ENCODE measurements around the gene DIPK1C. TPM values are rescaled to one million over a fixed set of nuclear protein-coding genes. Genes with fewer than 3 reads are reported as not detected.

DIPK1C gene
- total and polyA plus RNA-seq, 9 donors = 6.1 to 18.1 (median 13.2) TPM

GRCh38 chr18:74396171-74397169, 60.6 kb downstream of the DIPK1C start:
- peaks cover 3% of the 10 kb centered on the region for H3K27me3 ChIP-seq (ENCODE audit: control insufficient read depth, insufficient read depth, low read length)
- WGBS (ENCODE audit: insufficient coverage) = 17% methylated on average over 10 of the region's 16 CpGs
- peak; percentile 95 for DNase-seq
- H3K4me1 ChIP-seq (ENCODE audit: control insufficient read depth, insufficient read depth, low read length) = peaks cover 30% of the 10 kb centered on the region
- H3K4me3 ChIP-seq (ENCODE audit: low read length) = no peak overlapping the region
- H3K36me3 ChIP-seq (ENCODE audit: control insufficient read depth, insufficient read depth, low read length) = no peaks in the 10 kb centered on the region
- H3K27ac ChIP-seq (ENCODE audit: low read length) = peak overlapping the region; percentile 42
- H3K9me3 ChIP-seq (replicated peaks; ENCODE audit: control insufficient read depth, low read depth, low read length) = no peaks in the 10 kb centered on the region

DNA sequence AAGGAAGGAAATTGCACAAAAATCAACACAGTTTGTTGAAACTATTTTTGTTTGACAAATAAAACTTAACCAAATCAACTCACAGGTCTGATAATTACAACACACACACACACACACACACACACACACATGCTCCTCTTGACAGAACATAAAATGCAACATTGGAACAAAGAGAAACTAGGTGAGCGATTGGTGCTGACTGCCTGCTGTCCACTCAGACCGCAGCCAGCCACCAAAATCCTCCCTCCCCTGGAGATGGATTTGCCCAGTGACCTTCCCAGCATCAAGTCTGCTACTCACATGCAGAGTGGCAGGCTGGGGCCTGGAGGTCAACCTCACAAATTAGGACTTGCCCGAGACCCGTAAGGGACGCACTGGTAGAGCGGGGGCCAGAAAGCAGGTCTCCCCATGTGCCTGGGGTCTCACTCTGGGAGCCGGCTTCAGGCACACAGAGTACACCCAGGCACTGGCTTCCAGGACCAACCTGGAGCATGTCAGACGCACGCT, 61.4 kb downstream of the DIPK1C start:
- 64% methylated on average over 5 of the region's 9 CpGs for whole genome bisulfite sequencing (ENCODE audit: insufficient coverage)

GRCh38 chr18:74395006-74395405, 62.1 kb downstream of the DIPK1C start:
- Histone ChIP-seq H3K27me3 (ENCODE audit: control insufficient read depth, insufficient read depth, low read length) (peaks cover 3% of the 10 kb centered on the region), H3K4me3 (ENCODE audit: low read length) (no peak overlapping the region), H3K27ac (ENCODE audit: low read length) (no peak overlapping the region), H3K9me3 (replicated peaks; ENCODE audit: control insufficient read depth, low read depth, low read length) (no peaks in the 10 kb centered on the region), H3K36me3 (ENCODE audit: control insufficient read depth, insufficient read depth, low read length) (no peaks in the 10 kb centered on the region), H3K4me1 (ENCODE audit: control insufficient read depth, insufficient read depth, low read length) (peaks cover 21% of the 10 kb centered on the region)
- DNase-seq = no peak
- WGBS (ENCODE audit: insufficient coverage) = 100% methylated on average over 1 of the region's 7 CpGs

More for the DNA sequence above, 61.4 kb downstream of the DIPK1C start:
- Histone ChIP-seq H3K4me1 (ENCODE audit: control insufficient read depth, insufficient read depth, low read length) (peaks cover 27% of the 10 kb centered on the region), H3K27ac (ENCODE audit: low read length) (peak overlapping the region; percentile 42), H3K36me3 (ENCODE audit: control insufficient read depth, insufficient read depth, low read length) (no peaks in the 10 kb centered on the region), H3K27me3 (ENCODE audit: control insufficient read depth, insufficient read depth, low read length) (peaks cover 3% of the 10 kb centered on the region), H3K4me3 (ENCODE audit: low read length) (no peak overlapping the region), H3K9me3 (replicated peaks; ENCODE audit: control insufficient read depth, low read depth, low read length) (no peaks in the 10 kb centered on the region)
- peak; percentile 35 for DNase-seq

GRCh38 chr18:74392323-74392722, 64.8 kb downstream of the DIPK1C start:
- no peaks in the 10 kb centered on the region for H3K36me3 ChIP-seq (ENCODE audit: control insufficient read depth, insufficient read depth, low read length)
- no peaks in the 10 kb centered on the region for H3K9me3 ChIP-seq (replicated peaks; ENCODE audit: control insufficient read depth, low read depth, low read length)
- 93% methylated on average over 3 of the region's 4 CpGs for WGBS (ENCODE audit: insufficient coverage)
- DNase-seq = no peak
- H3K27me3 ChIP-seq (ENCODE audit: control insufficient read depth, insufficient read depth, low read length) = peaks cover 3% of the 10 kb centered on the region
- H3K4me3 ChIP-seq (ENCODE audit: low read length) = no peak overlapping the region
- no peak overlapping the region for H3K27ac ChIP-seq (ENCODE audit: low read length)
- peaks cover 15% of the 10 kb centered on the region for H3K4me1 ChIP-seq (ENCODE audit: control insufficient read depth, insufficient read depth, low read length)

DNA sequence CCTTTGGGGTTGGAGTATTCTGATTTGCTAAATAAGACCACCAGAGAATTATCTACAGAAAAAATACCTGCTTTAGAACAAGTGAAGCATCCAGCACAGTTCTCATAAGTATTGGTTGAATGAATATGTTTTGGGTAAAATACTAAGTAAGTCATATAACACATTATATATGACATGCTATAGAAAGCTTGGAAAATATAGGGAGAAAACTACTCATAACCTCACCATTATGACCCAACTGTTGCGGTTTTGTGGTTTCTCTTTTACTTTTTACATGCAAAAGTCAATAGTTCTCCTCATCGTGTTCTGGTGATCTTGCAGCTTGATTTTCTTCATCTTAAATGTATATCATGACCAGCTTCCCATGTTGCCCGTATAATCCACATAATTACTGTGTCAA, 66.2 kb downstream of the DIPK1C start:
- no peaks in the 10 kb centered on the region for H3K36me3 ChIP-seq (ENCODE audit: control insufficient read depth, insufficient read depth, low read length)
- H3K4me3 ChIP-seq (ENCODE audit: low read length) = no peak overlapping the region
- peaks cover 3% of the 10 kb centered on the region for H3K27me3 ChIP-seq (ENCODE audit: control insufficient read depth, insufficient read depth, low read length)
- no peak for DNase-seq
- no peak overlapping the region for H3K27ac ChIP-seq (ENCODE audit: low read length)
- H3K9me3 ChIP-seq (replicated peaks; ENCODE audit: control insufficient read depth, low read depth, low read length) = no peaks in the 10 kb centered on the region
- H3K4me1 ChIP-seq (ENCODE audit: control insufficient read depth, insufficient read depth, low read length) = peaks cover 6% of the 10 kb centered on the region
- WGBS (ENCODE audit: insufficient coverage) = 83% methylated on average over 1 of the region's 3 CpGs

DNA sequence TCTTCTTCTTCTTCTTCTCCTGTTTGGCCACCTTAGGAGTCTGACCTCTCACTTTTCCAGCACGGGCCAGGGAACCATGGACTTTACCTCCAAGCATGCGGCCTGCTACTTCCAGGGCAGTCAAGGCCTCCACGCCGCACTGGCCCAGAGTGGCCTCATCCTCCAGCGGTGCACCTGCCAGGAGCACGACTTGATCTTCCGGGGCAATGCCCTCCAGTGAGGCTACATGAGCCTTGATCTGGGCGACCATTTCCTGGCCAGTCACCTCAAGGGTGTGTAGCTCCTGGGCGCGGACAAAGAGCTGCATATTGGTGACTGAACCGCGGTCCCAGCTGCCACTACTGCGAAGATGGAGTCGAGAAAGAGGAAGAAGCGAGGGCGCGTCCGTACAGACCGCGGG, 67.1 kb downstream of the DIPK1C start:
- Histone ChIP-seq H3K4me1 (ENCODE audit: control insufficient read depth, insufficient read depth, low read length) (peaks cover 2% of the 10 kb centered on the region), H3K27ac (ENCODE audit: low read length) (no peak overlapping the region), H3K9me3 (replicated peaks; ENCODE audit: control insufficient read depth, low read depth, low read length) (no peaks in the 10 kb centered on the region), H3K27me3 (ENCODE audit: control insufficient read depth, insufficient read depth, low read length) (peaks cover 3% of the 10 kb centered on the region), H3K4me3 (ENCODE audit: low read length) (no peak overlapping the region), H3K36me3 (ENCODE audit: control insufficient read depth, insufficient read depth, low read length) (no peaks in the 10 kb centered on the region)
- no peak for DNase-seq
- 94% methylated on average over 13 of the region's 20 CpGs for WGBS (ENCODE audit: insufficient coverage)

GRCh38 chr18:74389171-74389927, 67.8 kb downstream of the DIPK1C start:
- DNase-seq = no peak
- Histone ChIP-seq H3K4me3 (ENCODE audit: low read length) (no peak overlapping the region), H3K9me3 (replicated peaks; ENCODE audit: control insufficient read depth, low read depth, low read length) (no peaks in the 10 kb centered on the region), H3K4me1 (ENCODE audit: control insufficient read depth, insufficient read depth, low read length) (peaks cover 2% of the 10 kb centered on the region), H3K27me3 (ENCODE audit: control insufficient read depth, insufficient read depth, low read length) (peaks cover 3% of the 10 kb centered on the region), H3K27ac (ENCODE audit: low read length) (no peak overlapping the region), H3K36me3 (ENCODE audit: control insufficient read depth, insufficient read depth, low read length) (no peaks in the 10 kb centered on the region)
- 70% methylated on average over 2 of the region's 6 CpGs for WGBS (ENCODE audit: insufficient coverage)

DNA sequence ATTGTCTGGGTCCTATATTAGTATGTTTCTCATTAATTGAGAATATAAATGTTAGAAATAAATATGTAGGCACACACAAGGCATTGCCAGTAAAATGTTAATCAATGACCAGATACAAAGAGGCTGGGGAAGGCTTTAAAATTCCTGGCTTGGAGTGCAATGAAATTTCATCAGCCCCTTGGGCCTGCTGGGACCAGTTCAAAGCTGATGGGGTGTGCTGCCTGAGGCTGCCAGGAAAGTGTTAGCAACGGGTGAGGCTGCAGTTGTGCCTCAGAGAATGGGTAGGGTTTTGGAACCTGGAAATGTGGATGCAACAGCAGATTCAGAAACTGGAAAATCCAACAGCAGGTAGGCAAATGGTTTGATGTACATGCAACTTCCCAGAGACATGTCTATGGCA, 68.9 kb downstream of the DIPK1C start:
- H3K27ac ChIP-seq (ENCODE audit: low read length) = no peak overlapping the region
- H3K4me3 ChIP-seq (ENCODE audit: low read length) = no peak overlapping the region
- H3K36me3 ChIP-seq (ENCODE audit: control insufficient read depth, insufficient read depth, low read length) = no peaks in the 10 kb centered on the region
- H3K27me3 ChIP-seq (ENCODE audit: control insufficient read depth, insufficient read depth, low read length) = peaks cover 3% of the 10 kb centered on the region
- DNase-seq = peak; percentile 64
- WGBS (ENCODE audit: insufficient coverage) = 20% methylated on average over 1 of the region's 1 CpG
- H3K9me3 ChIP-seq (replicated peaks; ENCODE audit: control insufficient read depth, low read depth, low read length) = no peaks in the 10 kb centered on the region
- H3K4me1 ChIP-seq (ENCODE audit: control insufficient read depth, insufficient read depth, low read length) = peaks cover 2% of the 10 kb centered on the region

DNA sequence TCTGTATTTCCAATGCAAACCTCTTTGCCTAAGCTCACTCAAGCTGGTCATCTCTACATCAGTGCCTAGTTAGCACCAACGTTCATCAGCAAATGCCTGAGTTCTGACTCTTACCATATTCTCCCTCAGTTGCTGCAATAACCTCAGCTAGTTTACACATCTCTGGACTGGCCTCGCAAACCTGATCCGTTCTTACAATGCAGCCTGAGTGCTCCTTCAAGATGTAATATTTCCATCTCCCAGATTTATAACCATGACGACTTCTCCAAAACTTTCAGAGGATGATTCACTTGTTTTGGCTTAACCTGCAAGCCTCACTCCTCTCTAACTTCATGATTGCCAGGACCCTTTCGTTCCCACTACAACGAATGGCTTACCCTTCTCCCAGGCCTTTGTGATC, 69.7 kb downstream of the DIPK1C start:
- no peak overlapping the region for H3K4me3 ChIP-seq (ENCODE audit: low read length)
- H3K27ac ChIP-seq (ENCODE audit: low read length) = peak overlapping the region; percentile 15
- peaks cover 2% of the 10 kb centered on the region for H3K27me3 ChIP-seq (ENCODE audit: control insufficient read depth, insufficient read depth, low read length)
- H3K4me1 ChIP-seq (ENCODE audit: control insufficient read depth, insufficient read depth, low read length) = peaks cover 2% of the 10 kb centered on the region
- WGBS (ENCODE audit: insufficient coverage) = 37% methylated on average over 6 of the region's 6 CpGs
- H3K36me3 ChIP-seq (ENCODE audit: control insufficient read depth, insufficient read depth, low read length) = no peaks in the 10 kb centered on the region
- H3K9me3 ChIP-seq (replicated peaks; ENCODE audit: control insufficient read depth, low read depth, low read length) = no peaks in the 10 kb centered on the region
- DNase-seq = peak; percentile 89
